Measurements from ENCODE around the gene IL21R.

GRCh38 chr16:27444015-27444414 lies 42.0 kb downstream of the IL21R start:
- no peak for TF ChIP-seq CTCF (IDR thresholded peaks at IDR 0.05 in 2 of 3, conservative IDR thresholded peaks at IDR 0.05 in 1 of 3; ENCODE audit: control insufficient read depth in 2 of 3, extremely low read depth in 1 of 3, insufficient read depth in 1 of 3, low read depth in 3 of 3, low read length in 3 of 3)
- TF ChIP-seq YY1 (IDR thresholded peaks at IDR 0.05; ENCODE audit: low read depth, low read length) = no peak
- TF ChIP-seq DPF2 (IDR thresholded peaks at IDR 0.05) = no peak
- TF ChIP-seq SKIL (IDR thresholded peaks at IDR 0.05; ENCODE audit: low read depth, poor library complexity, severe bottlenecking) = no peak
- no peak for TF ChIP-seq RAD51 (IDR thresholded peaks at IDR 0.05)
